Activated effector memory CD4-positive, alpha-beta T cell treated with anti-CD3 and anti-CD28 coated beads, Interleukin-2, amount 50 U/mL, for 16 hours (primary cell): ENCODE results near the gene CD55.

Source experiments
- DNase-seq: peaks from one replicate; pipeline ENCODE4 v3.0.0-alpha.2; 2020

The CD55 gene, protein sequence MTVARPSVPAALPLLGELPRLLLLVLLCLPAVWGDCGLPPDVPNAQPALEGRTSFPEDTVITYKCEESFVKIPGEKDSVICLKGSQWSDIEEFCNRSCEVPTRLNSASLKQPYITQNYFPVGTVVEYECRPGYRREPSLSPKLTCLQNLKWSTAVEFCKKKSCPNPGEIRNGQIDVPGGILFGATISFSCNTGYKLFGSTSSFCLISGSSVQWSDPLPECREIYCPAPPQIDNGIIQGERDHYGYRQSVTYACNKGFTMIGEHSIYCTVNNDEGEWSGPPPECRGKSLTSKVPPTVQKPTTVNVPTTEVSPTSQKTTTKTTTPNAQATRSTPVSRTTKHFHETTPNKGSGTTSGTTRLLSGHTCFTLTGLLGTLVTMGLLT

GRCh38 chr1:207321079-207321789 is at the start of gene CD55:
TSS of gene CD55 (plus strand) at chr1:207321678. CDS start at chr1:207321766, 88 bp downstream.
- DNase-seq: peak; percentile 99

DNA sequence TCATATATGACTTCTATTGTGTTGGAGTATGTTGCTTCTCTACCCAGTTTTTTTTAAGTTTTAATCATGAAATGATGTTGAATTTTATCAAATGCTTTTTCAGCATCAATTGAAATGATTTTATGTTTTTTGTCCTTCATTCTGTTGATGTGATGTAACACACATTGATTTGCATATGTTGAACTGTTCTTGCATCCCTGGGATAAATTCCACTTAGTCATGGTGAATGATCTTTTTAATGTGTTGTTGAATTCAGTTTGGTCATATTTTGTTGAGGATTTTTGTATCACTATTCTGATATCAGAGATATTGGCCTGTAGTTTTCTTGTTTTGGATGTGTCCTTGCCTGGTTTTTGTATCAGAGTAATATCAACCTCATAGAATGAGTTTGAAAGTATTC is 46.6 kb upstream of the CD55 start:
- DNase-seq: no peak

DNA sequence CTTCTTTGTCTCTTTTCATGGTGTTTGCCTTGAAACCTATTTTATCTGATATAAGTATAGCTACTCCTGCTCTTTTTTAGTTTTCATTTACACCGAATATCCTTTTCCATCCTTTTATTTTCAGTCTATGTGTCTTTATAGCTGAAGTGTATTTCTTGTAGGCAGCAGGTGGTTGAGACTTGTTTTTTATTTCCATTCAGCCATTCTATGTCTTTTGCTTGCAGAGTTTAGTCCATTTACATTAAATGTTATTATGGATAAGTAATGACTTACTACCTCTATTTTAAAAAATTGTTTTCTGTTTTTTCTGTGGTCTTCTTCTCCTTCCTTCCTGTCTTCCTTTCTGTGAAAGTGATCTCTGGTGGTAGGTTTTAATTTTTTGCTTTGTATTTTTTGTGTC is 45.0 kb upstream of the CD55 start:
- no peak for DNase-seq

DNA sequence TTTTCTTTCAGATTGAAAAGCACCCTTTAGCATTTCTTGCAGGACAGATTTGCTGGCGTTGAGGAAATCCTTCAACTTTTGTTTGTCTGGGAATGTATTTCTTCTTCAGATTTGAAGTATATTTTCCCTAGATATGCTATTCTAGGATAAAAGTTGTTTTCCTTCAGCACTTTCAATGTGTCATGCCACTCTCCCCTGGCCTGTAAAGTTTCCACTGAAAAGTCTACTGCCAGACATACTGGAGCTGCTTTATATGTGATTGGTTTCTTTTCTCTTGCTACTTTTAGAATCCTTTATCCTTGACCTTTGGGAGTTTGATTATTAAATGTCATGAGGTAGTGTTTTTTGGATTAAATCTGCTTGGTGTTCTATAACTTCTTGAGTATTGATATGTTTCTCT is 44.2 kb upstream of the CD55 start:
- no peak for DNase-seq

DNA sequence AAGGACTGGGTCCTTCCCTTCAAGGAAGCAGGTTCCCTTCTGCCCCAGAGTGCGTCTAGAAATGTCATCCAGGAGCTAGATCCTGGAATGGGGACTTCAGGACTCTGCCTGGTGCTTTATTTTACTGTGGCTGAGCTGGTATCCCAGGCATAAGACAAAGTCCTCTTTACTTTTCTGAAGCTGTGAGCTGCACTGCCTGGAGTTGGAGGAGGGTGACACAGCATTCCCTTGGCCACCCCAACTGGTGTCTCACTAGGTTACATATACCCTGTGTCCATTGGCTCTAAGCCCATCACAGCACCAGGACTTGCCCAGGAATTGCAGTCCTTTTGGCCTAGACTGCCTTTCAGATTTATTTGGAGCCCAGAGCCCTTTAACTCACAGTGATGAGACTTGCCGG is 41.8 kb upstream of the CD55 start:
- no peak for DNase-seq

DNA sequence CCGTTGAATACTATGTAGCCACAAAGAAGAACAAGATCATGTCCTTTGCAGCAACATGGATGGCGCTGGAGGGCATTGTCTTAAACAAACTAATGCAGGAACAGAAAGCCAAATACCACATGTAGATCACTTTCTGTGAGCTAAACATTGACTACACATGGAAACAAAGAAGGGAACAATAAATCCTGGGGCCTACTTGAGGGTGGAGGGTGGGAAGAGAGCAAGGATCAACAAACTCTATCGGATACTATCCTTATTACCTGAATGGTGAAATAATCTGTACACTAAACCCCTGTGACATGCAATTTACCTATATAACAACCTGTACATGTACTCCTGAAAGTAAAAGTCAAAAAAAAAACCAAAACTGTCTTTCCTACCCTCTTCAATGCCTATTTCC is 40.8 kb upstream of the CD55 start:
- DNase-seq: no peak

DNA sequence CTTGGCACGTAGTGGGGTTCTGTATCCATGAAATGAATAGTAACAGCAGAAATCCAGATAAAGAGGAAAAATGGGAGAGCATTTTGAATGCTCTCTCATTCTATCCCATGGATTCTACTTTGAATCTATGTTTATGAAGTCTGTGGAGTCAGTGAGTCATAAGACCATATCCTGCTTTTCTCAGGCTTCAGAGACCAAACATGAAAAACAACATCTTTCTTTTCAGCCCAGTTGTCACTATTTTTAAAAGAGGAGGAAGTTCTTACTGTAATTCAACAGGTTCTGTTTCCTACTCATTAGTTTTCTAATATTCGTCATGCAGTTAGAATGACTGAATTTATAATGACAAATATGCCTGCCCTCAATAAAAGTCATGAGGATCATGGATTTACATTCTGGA is 39.4 kb upstream of the CD55 start:
- DNase-seq: no peak

GRCh38 chr1:207282496-207283380 is 38.7 kb upstream of the CD55 start:
- no peak for DNase-seq

GRCh38 chr1:207283421-207283820 is 38.1 kb upstream of the CD55 start:
- no peak for DNase-seq

- no peak for DNase-seq
Observed at GRCh38 chr1:207284209-207284897, 37.1 kb upstream of the CD55 start.

- DNase-seq: no peak
Observed at GRCh38 chr1:207286786-207287468, 34.6 kb upstream of the CD55 start.

DNA sequence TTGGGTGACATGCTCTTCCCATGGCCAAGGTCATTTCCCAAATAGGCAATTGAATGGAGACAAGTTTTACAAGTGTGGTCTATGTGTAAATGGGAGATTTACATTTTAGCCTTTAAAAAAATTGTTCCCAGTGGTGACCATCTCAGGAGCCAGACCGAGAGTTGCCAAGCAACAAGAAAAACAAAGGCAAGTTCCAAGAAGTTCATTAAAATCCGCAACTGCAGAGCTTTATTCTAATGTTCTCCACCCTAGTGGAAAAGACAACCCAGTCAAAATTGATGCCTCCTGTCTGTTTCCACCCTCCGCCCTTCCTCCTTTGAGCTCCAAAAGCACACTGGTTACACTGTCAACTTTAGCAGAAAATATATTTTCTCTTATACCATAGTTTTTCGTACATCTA is 33.2 kb upstream of the CD55 start:
- no peak for DNase-seq

DNA sequence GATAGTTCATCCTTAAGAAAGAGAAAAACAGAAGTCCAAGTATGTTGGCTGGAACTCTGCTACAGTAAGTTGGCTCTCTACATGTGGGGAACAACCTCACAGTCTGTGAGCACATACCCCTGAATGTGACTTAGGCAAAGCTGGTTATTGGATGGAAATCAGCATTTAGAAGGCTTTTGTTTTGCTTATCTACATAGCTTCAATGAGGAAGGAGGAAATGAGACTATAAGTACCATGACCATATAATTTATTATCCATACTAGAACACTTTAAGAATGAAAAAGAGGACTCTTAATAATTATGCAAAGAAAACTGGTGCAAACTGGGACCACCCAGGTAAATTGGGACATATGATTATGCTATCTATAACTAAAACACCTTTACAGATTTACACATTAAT is 31.7 kb upstream of the CD55 start:
- DNase-seq: no peak

GRCh38 chr1:207291723-207292122 is 29.8 kb upstream of the CD55 start:
- DNase-seq: no peak

GRCh38 chr1:207298186-207298585 is 23.3 kb upstream of the CD55 start:
- no peak for DNase-seq

GRCh38 chr1:207298636-207299398 is 22.7 kb upstream of the CD55 start:
- no peak for DNase-seq

DNA sequence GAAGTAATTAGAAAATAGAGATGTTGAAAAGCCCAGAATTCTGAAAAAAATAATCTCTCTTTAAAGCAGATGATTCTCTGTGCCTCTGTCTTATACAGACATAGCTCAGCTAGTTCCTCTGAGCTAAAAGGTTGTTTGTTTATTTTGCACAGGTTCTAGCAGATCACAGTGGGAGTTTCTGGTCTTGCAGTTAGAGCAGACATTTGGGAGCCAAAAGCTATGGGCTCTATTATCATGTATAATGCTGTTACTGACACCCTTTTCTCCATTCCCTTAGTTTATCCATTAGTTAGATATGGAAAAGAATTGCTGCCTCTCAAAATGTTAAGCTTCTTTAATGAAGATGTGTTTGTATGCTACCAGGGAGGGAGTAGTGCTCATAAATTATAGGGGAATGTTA is 20.5 kb upstream of the CD55 start:
- DNase-seq: no peak

- no peak for DNase-seq
Observed at GRCh38 chr1:207302618-207303393, 18.7 kb upstream of the CD55 start.

DNA sequence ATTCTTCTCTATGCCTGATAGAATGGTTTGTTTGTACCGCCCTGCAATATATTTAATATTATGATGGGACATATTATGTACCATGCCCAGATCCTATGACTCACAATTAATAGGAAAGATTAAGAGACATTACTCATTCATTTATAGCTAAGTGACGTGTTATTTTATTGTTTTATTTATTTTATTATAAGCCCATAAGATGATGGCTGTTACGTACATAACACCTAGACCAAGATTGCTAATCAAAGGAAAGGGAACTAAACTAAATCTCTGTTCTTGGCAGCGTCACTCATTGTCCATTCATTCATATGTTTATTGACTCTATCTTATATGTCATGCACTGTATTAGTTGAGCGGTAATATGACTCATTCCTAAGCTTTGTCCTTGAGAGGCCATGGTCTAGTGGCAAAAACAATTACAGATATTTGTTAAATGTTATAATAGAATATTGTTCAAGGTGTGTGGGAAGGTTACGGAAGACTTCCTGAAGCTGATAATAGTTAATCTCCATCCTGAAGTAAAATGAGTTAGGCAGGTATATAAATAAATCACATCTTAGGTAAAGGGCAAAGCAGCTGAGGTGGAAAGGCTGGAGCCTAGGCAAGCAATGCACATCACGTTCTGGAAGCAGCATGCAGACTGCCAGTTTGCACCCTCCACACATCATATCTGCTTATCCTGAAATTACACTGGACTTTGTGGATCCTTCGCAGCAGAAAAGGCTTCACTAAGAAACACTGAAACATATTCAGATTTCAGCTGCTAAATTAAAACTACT is 16.6 kb upstream of the CD55 start:
- DNase-seq: no peak

- no peak for DNase-seq
Observed at GRCh38 chr1:207305489-207305873, 16.0 kb upstream of the CD55 start.
